HL-60 (cell line): Measurements from ENCODE around the gene MID1IP1.

Experiments
- GABPA ChIP-seq: IDR thresholded peaks from 2 replicates; pipeline ENCODE4 v1.6.1; 2012; ENCODE audit warnings: low read depth
- POLR2AphosphoS5 ChIP-seq: IDR thresholded peaks from 2 replicates; pipeline ENCODE4 v1.6.1; 2012; ENCODE audit warnings: low read depth
- SPI1 ChIP-seq: IDR thresholded peaks from 2 replicates; pipeline ENCODE4 v1.6.1; 2012; ENCODE audit warnings: low read depth, mild to moderate bottlenecking, borderline replicate concordance
- TF ChIP-seq, protein P1 (sequence below): IDR thresholded peaks from one replicate; pipeline ENCODE4 v1.5.1; 2011; ENCODE audit warnings: low read length, control low read depth, inconsistent platforms; ENCODE audit not compliant: insufficient read depth
- TF ChIP-seq, protein P2 (sequence below): IDR thresholded peaks from 2 replicates; pipeline ENCODE4 v1.6.1; 2012; ENCODE audit warnings: low read depth; ENCODE audit not compliant: insufficient replicate concordance

DNA sequence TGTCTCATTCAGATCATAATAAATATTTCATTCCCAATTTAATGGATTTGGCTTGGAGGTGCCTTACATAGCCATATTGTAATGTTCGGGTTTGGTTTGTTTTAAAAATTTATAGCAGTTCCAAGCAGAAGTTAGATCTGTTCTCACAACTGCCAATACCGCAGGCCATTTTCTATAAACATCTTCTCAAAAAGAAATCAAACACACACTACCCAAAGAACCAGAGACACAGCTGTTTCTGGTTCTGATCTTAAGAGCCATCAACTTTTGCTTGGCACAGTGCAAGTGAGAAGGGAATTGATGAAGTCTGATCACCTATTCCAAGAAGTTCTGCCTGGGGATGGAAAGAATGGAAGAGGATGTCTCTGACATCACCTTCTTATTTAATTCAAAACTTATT lies 22.9 kb downstream of the MID1IP1 start:
- TF ChIP-seq, protein P1, sequence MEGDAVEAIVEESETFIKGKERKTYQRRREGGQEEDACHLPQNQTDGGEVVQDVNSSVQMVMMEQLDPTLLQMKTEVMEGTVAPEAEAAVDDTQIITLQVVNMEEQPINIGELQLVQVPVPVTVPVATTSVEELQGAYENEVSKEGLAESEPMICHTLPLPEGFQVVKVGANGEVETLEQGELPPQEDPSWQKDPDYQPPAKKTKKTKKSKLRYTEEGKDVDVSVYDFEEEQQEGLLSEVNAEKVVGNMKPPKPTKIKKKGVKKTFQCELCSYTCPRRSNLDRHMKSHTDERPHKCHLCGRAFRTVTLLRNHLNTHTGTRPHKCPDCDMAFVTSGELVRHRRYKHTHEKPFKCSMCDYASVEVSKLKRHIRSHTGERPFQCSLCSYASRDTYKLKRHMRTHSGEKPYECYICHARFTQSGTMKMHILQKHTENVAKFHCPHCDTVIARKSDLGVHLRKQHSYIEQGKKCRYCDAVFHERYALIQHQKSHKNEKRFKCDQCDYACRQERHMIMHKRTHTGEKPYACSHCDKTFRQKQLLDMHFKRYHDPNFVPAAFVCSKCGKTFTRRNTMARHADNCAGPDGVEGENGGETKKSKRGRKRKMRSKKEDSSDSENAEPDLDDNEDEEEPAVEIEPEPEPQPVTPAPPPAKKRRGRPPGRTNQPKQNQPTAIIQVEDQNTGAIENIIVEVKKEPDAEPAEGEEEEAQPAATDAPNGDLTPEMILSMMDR, result no peak
- TF ChIP-seq, protein P2, sequence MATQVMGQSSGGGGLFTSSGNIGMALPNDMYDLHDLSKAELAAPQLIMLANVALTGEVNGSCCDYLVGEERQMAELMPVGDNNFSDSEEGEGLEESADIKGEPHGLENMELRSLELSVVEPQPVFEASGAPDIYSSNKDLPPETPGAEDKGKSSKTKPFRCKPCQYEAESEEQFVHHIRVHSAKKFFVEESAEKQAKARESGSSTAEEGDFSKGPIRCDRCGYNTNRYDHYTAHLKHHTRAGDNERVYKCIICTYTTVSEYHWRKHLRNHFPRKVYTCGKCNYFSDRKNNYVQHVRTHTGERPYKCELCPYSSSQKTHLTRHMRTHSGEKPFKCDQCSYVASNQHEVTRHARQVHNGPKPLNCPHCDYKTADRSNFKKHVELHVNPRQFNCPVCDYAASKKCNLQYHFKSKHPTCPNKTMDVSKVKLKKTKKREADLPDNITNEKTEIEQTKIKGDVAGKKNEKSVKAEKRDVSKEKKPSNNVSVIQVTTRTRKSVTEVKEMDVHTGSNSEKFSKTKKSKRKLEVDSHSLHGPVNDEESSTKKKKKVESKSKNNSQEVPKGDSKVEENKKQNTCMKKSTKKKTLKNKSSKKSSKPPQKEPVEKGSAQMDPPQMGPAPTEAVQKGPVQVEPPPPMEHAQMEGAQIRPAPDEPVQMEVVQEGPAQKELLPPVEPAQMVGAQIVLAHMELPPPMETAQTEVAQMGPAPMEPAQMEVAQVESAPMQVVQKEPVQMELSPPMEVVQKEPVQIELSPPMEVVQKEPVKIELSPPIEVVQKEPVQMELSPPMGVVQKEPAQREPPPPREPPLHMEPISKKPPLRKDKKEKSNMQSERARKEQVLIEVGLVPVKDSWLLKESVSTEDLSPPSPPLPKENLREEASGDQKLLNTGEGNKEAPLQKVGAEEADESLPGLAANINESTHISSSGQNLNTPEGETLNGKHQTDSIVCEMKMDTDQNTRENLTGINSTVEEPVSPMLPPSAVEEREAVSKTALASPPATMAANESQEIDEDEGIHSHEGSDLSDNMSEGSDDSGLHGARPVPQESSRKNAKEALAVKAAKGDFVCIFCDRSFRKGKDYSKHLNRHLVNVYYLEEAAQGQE, result no peak
- no peak for TF ChIP-seq GABPA
- no peak for TF ChIP-seq POLR2AphosphoS5
- no peak for TF ChIP-seq SPI1
